Measurements from ENCODE around the gene ALDH18A1.
"Not testable (repeated sequence)": the region's sequence is repeated elsewhere in the genome, so short reads cannot be mapped to it uniquely, and the experiment has no call there.

Gene ALDH18A1

DNA sequence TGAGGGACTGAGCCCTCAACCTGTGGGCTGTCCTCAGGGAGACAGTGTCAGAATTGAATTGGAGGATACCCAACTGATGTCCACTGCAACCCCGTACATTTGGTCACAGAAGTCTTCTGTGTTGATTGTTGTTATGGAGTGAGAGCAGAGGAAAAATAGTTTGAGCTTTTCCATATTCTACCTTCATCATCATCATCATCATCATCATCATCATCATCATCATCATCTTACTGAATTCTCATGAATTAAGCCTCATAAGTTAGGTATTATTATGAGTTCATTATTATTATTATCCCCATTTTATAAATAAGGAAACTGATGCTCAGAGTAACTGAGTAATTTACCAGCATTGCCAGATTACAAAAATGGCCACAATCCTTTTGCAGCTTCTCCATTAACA, 8.4 kb downstream of the ALDH18A1 start:
- no peak for DNase-seq

DNA sequence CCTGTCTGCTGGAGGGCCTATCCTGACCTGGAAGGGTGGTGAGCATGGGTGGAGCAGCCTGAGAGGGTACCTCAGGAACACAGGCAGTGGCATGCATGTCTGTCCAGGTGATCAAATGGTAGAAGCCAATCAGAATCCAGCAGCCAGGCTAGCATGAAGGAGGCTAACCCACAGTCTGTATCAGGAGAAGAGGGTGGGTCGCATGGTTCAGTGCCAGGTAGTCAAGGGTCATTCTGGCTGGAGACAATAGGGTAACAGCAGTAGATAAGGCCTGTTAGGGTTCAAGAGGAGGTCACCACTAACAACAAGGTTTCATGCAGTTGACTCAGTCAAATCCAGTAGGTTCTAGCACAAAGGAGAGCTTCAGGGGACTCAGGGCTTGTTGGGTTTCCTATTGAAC, 10.4 kb downstream of the ALDH18A1 start:
- DNase-seq = no peak

DNA sequence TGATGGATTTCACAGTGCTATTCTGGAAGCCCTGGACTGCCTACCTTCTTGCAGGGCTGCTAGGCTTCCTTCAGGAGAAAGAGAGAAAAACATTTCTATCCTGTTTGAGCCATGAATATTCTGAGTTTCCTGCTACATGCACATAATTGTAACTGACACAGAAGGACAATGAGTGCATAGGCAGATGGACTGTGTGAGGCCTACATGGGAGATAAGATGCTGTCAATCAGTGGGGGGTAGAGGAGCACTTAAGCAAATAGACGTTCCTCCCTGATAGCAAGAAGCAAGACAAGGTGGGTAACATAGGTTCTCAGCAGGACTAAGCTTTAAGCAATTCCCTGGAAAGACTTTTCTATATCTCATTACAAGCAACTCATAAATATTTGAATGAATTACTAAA, 11.6 kb downstream of the ALDH18A1 start:
- DNase-seq = no peak

DNA sequence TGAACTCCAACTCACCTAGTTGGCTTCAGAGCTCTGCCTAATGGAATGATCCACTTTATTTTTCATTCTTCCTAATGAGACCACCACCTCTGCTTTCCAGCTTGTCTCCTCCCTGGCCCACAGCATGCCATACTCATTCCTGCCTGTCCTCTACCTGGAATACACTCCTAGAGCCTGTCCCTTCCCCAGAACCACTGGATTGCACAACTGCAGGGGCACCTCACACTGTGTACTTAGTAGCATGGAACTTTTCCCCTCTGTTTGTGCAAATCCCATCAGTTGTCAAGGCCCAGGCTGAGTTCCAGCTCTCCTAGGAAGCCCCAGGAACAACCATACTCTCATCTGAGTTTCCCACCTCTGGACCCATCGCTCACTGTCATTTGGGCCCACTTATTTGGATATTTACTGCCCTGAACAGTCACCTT, 15.6 kb downstream of the ALDH18A1 start:
- DNase-seq = no peak

DNA sequence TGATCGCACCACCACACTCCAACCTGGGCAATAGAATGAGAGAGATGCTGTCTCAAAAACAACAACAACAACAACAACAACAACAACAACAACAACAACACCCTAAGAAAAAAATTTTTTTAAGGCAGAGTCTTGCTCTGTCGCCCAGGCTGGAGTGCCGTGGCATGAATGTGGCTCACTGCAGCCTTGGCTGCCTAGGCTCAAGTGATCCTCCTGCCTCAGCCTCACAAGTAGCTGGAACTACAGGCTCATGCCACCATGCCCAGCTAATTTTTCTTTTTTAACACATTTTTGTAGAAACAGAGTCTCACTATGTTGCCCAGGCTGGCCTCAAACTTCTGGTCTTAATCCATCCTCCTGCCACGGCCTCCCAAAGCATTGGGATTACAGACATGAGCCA, 18.6 kb downstream of the ALDH18A1 start:
- no peak for DNase-seq

DNA sequence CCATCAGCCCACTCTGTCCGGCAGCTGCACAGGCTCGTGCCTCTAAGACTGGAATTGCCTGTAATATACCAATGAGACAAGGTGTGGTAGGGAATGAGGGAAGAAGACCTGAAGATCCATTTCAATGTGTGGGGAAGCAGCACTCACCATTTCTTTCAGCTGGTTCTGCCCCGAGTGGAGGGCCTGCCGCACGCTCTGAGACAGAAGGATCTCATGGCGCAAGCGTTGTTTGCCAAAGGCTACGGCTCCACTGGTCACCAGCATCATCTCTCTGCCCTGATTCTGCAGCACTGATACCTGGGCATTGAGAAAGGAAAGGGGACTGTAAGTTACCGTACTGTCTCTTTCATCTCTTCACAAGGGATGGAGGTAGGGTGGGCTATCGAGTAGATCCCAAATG, 19.4 kb downstream of the ALDH18A1 start:
- DNase-seq = no peak

DNA sequence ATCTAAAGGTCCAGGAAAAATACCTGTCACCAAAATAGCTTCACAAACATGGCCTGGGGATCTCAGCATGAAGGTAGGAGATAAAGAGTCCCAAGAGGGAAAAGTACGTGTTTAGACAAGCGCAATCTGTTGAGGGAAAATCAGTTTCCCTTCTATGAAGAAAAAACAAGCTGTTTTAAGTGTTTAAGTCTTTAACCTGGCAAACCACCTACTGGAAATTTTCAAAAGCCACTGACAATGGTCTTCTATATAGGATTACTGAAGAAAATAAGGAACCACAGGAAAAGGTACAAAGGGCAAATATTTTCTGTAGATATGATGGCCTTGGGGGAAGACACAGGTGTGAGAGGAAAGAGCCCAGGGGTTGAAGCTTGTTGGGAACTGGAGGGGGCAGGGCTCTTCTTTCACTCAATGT, 21.2 kb downstream of the ALDH18A1 start:
- DNase-seq = no peak

DNA sequence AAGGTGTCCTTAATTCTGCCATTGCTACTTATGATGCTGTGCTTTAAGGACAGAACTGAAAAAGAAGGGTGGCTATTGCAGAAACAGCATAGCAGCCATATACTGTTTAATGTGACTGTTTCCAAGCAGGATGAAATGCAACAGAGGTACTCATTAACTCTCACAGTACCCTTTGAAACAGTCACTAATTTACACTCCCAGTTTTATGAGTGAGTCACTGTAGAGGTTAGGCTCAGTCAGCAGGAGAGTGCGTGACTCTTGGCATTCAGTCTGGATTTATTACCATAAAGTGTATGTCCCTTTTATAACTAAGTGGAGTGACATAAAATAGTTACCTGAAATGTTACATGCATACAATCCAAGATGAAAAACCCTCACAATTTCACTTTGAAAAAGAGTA, 27.7 kb downstream of the ALDH18A1 start:
- DNase-seq = no peak

DNA sequence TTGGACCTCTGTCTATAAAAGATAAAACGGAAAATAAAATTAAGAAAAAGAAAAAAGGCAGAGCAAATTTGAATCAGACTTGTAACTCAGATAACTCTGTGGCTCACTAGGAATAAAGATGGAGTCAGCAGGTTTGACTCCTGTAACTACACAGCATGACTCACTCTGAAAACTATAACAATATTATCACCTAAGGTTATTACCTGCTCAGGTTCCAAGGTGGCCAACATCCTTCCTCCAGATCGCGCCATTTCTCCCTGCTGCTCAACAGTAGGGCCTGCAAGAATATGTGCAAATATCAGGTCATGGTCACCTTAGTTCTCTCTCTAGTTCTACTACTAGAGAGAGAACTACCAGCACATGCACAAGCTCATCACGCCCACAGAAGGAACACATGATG, 30.0 kb downstream of the ALDH18A1 start:
- no peak for DNase-seq

DNA sequence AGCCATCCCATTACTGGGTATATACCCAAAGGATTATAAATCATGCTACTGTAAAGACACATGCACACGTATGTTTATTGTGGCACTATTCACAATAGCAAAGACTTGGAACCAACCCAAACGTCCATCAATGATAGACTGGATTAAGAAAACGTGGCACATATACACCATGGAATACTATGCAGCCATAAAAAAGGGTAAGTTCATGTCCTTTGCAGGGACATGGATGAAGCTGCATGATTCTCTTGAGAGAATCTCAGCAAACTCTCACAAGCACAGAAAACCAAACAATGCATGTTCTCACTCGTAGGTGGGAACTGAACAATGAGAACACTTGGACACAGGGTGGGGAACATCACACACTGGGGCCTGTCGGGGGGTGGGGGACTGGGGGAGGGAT, 36.1 kb downstream of the ALDH18A1 start:
- DNase-seq = not testable (repeated sequence)

DNA sequence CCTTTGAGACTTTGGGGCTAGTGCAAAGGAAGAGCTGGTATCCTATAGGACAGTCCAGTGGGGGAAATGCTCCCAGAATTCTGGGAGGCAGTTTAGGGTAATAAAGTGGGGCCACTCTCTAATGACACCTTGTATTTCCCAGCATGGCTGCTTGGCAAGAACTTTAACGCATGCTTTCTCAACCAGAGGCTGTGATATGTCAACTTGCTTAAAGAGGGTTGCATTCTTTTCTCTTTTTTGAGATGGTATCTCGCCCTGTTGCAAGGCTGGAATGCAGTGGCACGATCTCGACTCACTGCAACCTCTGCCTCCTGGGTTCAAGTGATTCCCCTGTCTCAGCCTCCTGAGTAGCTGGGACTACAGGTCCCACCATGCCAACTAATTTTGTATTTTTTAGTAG, 38.4 kb downstream of the ALDH18A1 start:
- DNase-seq = no peak

DNA sequence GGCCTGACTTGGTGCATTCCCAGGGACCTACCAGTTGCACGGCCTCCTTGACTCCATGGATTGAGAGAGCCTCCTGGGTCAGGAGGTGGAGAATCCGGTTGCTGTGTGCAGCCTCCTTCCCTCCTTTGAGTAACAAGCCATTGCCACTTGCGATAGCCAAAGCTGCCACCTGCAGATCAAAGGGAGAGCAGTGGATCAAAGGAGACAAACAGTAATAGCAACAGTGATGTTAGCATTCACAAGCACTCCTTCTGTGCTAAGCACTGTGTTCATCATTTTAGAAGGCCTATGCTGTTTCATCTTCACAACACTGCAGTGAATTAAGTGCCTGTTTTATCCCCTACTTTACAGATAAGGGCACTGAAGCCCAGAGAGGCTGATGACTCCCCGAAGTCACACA, 40.1 kb downstream of the ALDH18A1 start:
- no peak for DNase-seq

DNA sequence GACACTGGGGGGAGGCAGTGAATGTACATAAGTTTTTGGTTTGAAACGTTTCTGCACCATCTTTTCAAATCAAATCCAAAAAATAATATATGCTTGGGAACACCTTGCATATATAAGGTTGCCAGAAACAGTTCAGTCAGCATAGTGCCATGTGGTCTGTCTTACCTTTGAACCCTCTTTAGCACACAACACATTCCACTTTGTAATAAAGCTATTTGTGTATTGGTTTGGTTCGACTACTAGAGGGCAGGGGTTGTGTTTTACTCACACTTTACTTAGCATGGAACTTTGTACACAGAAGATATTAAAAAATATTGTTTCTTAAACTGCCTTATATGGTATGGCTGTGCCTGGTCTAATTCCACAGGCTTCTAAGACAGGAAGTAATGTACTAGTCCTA, 43.2 kb downstream of the ALDH18A1 start:
- DNase-seq = no peak

DNA sequence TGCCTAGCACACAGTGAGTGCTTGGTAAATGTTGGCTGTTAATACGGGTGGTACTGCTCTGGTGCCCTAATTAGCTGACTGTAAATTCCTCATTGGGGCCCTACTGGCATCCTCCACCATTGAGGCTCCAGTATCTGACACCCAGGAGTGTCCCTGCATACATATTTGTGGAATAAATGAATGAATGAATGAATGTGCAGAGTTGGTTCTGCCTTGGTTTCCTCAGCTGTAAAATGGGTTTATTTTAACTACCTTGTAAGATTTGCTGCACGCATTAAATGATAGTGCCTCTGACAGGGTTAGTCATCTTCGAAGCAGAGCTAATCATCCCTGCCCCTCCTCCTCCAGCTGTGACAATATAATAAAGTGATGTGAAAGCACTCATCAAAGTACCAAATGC, 45.8 kb downstream of the ALDH18A1 start:
- DNase-seq = no peak

DNA sequence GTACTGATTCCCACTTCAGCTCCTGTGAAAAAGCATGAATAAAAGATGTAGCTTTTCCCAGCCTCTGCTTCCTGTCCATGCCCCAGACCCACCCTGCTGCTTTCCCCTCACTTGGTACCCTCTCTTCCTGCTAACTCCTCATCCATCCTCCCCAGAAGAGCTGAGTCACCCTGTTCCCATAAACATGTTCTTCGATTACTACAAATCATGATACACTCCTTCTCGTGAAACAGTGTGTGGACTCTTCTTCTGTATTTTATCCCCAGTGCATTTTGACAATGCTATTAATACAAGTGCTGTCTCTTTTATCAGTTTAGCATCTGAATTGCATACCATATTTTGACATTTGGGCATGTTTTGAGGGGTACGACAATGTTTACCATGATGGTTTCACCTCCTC, 49.6 kb downstream of the ALDH18A1 start:
- no peak for DNase-seq

DNA sequence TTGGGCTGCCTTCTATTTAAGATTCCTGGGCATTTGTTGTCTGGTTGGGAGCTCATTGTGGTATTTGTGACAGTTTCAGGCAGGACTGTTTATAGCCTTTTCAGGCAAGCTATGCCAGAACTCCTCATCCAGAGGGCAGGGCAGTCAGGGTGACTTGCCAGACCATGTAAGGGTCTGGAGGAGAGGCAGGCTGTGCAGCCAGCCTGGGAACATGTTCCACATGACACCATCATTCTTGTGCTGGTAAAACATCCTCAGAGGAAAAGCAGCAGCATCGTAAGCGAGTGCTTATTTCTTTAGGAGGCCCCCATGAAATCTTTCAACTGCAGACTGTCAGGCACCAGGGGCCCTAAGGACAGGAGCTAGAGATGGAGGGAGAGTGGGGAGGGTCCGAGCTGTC, 51.3 kb downstream of the ALDH18A1 start:
- DNase-seq = no peak

DNA sequence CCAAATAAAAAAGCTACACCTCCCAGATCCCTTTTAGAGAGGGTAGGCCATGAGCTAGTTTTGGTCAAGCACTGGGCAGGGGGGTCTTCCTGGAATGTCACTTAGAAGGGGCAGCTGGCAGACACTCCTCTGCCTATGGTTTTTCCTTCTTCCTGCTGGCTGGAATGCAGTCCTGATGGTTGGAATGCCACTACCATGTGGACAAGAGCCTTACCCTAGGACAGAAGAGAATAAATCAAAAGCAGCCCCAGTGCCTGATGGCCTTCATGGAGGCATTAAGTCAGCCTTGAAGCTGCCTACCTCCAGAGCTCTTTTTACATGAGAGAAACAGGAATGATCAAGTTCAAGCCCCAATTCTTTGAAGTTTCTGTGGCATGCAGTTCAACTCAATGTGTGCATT, 51.9 kb downstream of the ALDH18A1 start:
- no peak for DNase-seq

DNA sequence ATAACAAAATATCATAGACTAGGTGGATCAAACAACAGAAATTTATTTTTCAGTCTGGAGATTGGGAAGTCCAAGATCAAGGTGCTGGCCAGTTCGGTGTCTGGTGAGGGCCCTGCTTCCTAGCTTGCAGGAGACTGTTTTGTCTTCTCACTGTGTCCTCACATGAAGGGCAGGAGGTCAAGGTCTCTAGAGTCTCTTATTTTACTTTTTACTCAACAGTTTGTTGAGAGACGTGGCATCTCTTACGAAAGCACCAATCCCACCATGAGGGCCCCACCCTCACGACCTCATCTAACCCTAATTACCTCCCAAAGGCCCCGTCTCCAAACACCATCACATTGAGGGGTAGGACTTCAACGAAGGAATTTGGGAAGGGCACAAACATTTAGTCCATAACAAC, 54.1 kb downstream of the ALDH18A1 start:
- DNase-seq = no peak

DNA sequence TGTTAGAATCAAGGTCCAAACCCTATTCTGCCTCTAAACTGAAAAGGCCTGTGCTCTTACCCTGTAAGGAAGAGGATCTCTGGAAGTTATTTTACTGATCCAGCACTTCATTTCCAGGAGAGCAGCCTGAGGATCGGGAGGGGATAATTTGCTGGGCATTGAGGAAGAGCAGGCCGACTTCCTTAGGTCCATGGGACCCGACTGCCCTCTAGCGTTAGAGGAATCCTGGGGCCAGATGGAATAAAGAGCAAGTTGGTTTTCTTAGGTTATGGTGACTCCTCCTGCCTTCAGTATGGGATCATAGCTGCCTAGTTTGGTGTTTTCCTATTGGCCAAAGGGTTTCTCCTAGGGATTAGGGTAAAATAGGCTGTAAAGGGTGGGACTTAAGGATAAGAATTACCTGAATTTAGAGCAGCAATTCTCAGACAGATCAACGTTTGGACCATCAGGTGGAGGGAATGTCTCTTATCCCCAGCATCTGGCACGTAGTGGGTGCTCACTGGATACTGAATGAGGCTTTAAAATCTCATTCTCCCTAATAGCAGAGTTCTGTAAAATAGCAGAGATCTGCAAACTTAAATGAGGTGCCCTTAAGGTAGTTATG, 55.3 kb downstream of the ALDH18A1 start:
- peak; percentile 80 for DNase-seq

DNA sequence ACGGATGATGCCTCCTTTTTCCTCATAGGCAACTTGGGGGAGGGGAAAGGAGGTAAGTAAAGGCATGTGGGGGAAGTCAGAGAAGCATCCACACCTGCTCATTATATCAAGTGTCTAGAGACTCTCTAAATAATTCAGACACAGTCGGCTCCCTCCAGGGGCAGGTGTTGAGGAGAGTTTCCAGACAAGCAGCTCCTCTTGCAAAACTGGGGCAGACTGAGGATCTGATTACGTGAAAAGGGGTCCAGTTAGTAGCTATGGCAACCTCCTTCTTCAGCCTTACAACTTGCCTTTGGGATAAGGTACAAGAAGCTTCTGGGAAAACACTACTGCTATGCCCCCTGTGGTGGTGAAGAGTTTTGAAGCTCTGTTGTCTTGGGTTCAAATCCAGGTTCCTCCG, 56.4 kb downstream of the ALDH18A1 start:
- DNase-seq = no peak

DNA sequence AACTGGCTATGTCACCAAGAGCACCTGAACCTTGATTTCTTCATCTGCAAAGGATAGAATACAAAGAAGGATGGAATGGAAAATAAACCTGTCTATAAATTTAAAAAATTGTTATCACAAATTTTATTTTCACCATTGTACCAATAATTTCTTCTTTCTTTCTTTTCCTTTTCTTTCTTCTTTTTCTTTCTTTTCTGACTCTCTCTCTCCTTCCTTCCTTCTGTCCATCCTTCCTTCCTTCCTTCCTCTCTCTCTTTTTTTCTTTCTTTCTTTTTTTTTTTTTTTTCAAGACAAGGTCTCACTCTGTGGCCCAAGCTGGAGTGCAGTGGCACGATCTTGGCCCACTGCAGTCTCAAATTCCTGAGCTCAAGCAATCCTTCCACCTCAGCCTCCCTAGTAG, 58.7 kb downstream of the ALDH18A1 start:
- DNase-seq = no peak

DNA sequence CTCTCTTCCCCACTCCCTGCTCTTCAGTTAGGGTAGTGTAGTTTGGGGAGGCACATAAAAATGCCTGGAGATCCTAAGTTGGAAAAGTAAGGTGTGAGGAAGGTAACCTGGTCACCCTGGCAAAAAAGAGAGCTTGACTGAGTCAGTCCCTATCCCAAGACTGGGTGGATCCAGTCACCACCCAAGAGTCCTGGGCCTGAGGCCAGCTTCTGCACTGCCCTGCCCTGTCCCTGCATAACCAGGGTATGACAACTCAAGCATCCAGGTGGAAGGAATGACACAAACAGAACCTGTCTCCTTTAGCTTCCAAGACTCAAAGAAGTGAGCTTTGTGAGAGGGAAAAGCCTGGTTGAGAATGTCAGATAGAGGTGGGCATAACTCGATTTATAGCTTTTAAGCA, 68.5 kb downstream of the ALDH18A1 start:
- DNase-seq = no peak

DNA sequence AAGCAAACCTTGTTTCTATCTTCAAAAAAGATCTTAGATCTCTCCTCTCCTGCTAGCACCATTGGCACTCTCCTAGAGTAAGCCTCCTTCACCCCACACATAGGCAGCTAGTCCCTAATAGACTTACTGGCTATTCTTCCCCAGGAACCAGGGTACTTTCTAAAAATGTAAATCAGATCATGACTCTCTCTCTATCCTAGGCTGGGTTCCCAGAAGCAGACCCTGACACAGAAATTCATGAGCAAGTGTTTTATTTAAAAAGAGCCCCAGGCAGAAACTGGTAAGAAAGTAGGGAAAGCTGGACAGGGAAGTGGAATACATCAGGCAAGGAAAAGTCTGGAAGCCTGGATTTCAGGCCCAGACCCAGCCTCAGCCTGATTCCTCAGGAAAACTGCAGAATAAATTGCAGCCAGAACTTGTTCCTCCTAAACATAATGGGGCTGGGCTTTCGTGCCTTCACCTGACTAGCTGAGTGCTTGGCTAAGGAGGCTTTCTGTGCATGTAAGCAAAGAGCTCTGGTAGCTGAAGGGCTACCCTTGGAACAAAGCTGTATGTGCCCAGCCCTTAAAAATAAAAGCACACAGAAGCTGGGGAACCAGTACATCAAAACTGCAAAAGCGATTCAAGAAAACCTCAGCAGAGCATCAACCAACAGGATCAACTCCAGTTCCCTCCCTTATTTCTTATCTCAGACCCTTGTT, 76.5 kb downstream of the ALDH18A1 start:
- DNase-seq = no peak

DNA sequence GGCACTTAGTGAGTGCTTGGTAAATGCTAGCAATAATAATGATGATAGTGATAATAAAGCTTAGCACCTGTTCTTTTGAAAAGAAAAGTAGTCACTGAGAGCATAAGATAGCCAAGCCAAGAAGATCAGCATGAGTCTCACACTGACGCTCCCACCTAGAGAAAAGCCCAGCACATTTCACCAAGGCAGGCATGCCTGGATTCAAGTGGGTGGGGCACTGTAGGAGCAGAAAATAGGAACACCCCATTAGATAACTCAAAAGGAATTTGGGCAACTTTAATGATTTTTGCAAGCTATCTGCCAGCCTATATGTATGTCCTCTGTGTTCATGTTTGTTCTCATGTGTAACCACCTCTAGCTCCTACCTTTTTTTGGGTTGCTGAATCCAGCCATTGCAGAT, 77.2 kb downstream of the ALDH18A1 start:
- no peak for DNase-seq

DNA sequence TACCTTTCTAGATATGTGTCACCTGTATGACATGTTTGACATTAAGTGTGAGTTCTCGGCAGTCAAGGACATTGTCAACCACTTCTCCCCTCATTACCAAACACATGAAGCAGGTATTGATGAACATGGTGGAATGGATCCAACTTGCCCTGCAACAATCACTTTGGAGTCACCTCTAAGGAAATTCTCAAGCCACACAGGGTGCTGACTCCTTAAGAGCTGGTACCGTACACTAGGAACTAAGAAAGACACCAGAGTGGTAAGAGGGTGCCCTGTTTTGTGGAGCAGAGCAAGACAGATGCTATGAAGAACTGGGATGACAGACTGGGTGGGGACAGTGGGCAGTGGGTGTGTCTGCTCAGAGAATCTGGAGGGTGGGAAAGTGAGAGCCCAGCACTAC, 77.9 kb downstream of the ALDH18A1 start:
- no peak for DNase-seq

All from amniotic stem cell (primary cell).